ENCODE data around the gene PACSIN2.

The PACSIN2 gene

GRCh38 chr22:42929838-42930155 is 85.2 kb downstream of the PACSIN2 start:
- no peak overlapping the region for H3K4me3 ChIP-seq (ENCODE audit: low read depth, low read length)
- TF ChIP-seq CTCF (IDR thresholded peaks at IDR 0.05; ENCODE audit: low read depth, low read length) (no peak), MYC (IDR thresholded peaks at IDR 0.05; ENCODE audit: low read depth, low read length) (no peak), MAX (IDR thresholded peaks at IDR 0.05; ENCODE audit: low read depth, low read length) (no peak), POLR2A (IDR thresholded peaks at IDR 0.05; ENCODE audit: extremely low read depth, insufficient read length) (no peak)

GRCh38 chr22:42928969-42929837 is 85.7 kb downstream of the PACSIN2 start:
- TF ChIP-seq MYC (IDR thresholded peaks at IDR 0.05; ENCODE audit: low read depth, low read length) (no peak), CTCF (IDR thresholded peaks at IDR 0.05; ENCODE audit: low read depth, low read length) (no peak), POLR2A (IDR thresholded peaks at IDR 0.05; ENCODE audit: extremely low read depth, insufficient read length) (no peak), MAX (IDR thresholded peaks at IDR 0.05; ENCODE audit: low read depth, low read length) (no peak)
- peak; percentile 54 for DNase-seq (ENCODE audit: low read depth)
- no peak overlapping the region for H3K4me3 ChIP-seq (ENCODE audit: low read depth, low read length)

More at GRCh38 chr22:42929838-42930155, 85.2 kb downstream of the PACSIN2 start:
- no peak for DNase-seq (ENCODE audit: low read depth)

- TF ChIP-seq CTCF (IDR thresholded peaks at IDR 0.05; ENCODE audit: low read depth, low read length) = no peak
- TF ChIP-seq MYC (IDR thresholded peaks at IDR 0.05; ENCODE audit: low read depth, low read length) = no peak
- no peak for TF ChIP-seq MAX (IDR thresholded peaks at IDR 0.05; ENCODE audit: low read depth, low read length)
- no peak for TF ChIP-seq POLR2A (IDR thresholded peaks at IDR 0.05; ENCODE audit: extremely low read depth, insufficient read length)
- H3K4me3 ChIP-seq (ENCODE audit: low read depth, low read length) = no peak overlapping the region
- no peak for DNase-seq (ENCODE audit: low read depth)
These were observed 87.0 kb downstream of the PACSIN2 start for GRCh38 chr22:42927966-42928365.

- TF ChIP-seq MAX (IDR thresholded peaks at IDR 0.05; ENCODE audit: low read depth, low read length) (no peak), CTCF (IDR thresholded peaks at IDR 0.05; ENCODE audit: low read depth, low read length) (no peak), POLR2A (IDR thresholded peaks at IDR 0.05; ENCODE audit: extremely low read depth, insufficient read length) (no peak), MYC (IDR thresholded peaks at IDR 0.05; ENCODE audit: low read depth, low read length) (no peak)
- DNase-seq (ENCODE audit: low read depth) = no peak
- H3K4me3 ChIP-seq (ENCODE audit: low read depth, low read length) = no peak overlapping the region
These were observed 88.2 kb downstream of the PACSIN2 start for GRCh38 chr22:42926768-42927167.

- no peak overlapping the region for H3K4me3 ChIP-seq (ENCODE audit: low read depth, low read length)
- no peak for TF ChIP-seq MAX (IDR thresholded peaks at IDR 0.05; ENCODE audit: low read depth, low read length)
- TF ChIP-seq POLR2A (IDR thresholded peaks at IDR 0.05; ENCODE audit: extremely low read depth, insufficient read length) = no peak
- no peak for TF ChIP-seq MYC (IDR thresholded peaks at IDR 0.05; ENCODE audit: low read depth, low read length)
- no peak for TF ChIP-seq CTCF (IDR thresholded peaks at IDR 0.05; ENCODE audit: low read depth, low read length)
- peak; percentile 50 for DNase-seq (ENCODE audit: low read depth)
These were observed 88.8 kb downstream of the PACSIN2 start for GRCh38 chr22:42926104-42926503.
